ENCODE results near the gene KRTAP9-4.
"Not testable (repeated sequence)": the region's sequence is repeated elsewhere in the genome, so short reads cannot be mapped to it uniquely, and the experiment has no call there.

KRTAP9-4 gene, protein sequence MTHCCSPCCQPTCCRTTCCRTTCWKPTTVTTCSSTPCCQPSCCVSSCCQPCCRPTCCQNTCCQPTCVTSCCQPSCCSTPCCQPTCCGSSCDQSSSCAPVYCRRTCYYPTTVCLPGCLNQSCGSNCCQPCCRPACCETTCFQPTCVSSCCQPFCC

DNA sequence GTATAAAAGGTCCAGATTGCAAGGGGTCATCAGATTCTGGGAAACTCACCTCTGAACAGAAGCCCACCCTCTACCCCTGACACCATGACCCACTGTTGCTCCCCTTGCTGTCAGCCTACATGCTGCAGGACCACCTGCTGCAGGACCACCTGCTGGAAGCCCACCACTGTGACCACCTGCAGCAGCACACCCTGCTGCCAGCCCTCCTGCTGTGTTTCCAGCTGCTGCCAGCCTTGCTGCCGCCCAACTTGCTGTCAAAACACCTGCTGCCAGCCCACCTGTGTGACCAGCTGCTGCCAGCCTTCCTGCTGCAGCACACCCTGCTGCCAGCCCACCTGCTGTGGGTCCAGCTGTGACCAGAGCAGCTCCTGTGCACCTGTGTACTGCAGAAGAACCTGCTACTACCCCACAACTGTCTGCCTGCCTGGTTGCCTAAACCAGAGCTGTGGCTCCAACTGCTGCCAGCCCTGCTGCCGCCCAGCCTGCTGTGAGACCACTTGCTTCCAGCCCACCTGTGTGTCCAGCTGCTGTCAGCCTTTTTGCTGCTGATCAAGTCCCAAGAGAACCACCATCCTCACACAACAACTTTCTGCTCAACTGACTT lies at the start of gene KRTAP9-4:
Gene KRTAP9-4, plus strand, starts transcription at position 51 of the 604 bp plus-strand sequence. Its CDS starts 34 bp downstream, at position 85.
- DNase-seq (ENCODE audit: low read depth), result not testable (repeated sequence)

DNA sequence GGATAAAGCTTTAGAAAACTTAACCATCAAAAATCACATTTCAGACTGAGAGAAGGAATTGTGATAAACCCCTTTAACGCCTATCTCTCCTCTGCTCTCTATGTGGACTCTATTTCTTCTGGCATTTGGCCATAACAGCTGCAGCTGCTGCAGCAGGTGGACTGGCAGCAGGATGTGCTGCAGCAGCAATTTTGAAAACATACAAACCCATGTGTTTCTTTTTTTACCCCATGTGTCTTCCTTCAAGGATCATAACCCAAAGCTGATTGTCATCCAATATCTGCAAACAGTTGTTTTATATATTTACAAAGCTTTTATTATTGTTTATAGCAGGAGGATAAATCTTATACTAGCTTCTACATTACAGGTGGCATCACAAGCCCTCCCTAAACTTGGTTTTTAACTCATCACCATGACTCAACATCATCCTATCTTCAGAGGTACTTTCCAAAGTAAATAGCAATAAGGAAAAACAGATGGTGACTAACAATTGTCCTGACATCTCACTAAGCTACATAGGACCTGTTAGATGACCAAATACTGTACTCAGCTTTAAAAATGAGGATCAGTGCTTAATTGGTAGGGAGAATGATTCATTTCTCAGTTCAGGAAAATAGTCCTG lies 37.5 kb upstream of the KRTAP9-4 start:
- no peak for DNase-seq (ENCODE audit: low read depth)

DNA sequence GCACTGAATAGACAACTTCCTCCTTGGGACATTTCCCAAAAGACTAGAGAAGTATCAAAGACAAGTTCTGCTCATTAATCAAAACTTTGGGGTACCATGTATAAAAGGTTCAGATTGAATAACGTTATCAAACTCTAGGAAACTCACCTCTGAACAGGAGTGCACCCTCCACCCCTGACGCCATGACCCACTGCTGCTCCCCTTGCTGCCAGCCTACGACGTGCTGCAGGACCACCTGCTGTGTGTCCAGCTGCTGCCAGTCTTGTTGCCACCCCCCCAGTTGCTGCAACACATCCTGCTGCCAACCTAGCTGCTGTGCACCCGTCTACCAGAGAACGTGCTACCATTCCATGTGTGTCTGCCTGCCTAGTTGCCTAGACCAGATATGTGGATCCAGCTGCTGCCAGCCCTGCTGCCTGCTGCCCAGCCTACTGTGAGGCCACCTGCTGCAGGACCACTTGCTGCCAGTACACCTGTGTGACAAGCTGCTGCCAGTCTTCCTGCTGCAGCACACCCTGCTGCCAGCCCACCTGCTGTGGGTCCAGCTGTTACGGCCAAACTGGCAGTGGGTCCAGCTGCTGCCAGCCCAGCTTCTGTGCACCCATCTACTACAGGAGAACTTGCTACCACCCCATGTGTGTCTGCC lies 36.8 kb upstream of the KRTAP9-4 start:
- no peak for DNase-seq (ENCODE audit: low read depth)

DNA sequence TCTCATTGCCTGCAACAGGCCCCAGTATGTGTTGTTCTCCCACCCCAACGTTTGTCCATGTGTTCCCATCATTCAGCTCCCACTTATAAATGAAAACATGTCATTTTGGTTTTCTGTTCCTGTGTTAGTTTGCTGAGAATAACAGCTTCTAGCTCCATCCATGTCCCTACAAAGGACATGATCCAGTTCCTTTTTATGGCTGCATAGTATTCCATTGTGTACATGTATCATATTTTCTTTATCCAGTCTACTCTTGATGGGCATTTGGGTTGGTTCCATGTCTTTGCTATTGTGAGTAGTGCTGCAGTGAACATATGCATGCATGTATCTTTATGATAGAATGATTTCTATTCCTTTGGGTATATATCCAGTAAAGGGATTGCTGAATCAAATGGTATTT lies 33.8 kb upstream of the KRTAP9-4 start:
- DNase-seq (ENCODE audit: low read depth), result no peak

DNA sequence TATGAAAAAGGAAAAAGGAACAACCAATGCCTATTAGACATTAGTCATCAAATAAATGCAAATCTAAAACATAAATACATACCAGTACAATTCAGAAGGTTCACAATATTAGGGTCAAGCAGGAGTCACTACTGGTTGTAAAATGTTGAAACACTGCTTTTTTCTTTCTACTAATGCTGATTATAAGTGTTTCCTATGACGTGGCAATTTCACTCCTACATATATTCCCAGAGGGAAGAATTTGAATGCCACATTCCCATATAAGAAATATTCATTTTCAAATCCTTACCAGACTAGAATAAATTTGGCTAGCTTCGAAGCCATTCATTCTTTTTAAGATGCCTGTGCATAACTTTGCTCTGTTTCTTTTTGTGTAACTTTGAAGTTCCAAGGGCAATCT lies 25.7 kb upstream of the KRTAP9-4 start:
- no peak for DNase-seq (ENCODE audit: low read depth)

DNA sequence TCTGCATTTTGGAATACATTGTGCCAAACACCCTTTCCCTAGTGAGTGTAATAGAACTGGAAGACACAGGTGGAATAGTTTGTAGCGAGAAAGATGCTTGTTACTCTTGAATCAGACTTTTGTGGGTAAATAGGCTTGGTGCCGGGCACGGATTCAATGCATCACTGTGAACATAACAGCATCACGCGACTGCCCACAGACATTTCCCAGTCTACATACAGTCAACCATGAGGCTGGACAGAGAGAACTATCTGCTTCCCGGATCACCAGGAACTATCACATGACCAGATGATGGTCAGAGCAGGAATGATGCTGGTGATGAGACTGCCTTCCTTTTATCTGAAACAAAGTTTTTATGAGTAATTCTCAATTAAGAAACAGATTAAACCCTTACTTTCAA lies 23.4 kb upstream of the KRTAP9-4 start:
- no peak for DNase-seq (ENCODE audit: low read depth)

DNA sequence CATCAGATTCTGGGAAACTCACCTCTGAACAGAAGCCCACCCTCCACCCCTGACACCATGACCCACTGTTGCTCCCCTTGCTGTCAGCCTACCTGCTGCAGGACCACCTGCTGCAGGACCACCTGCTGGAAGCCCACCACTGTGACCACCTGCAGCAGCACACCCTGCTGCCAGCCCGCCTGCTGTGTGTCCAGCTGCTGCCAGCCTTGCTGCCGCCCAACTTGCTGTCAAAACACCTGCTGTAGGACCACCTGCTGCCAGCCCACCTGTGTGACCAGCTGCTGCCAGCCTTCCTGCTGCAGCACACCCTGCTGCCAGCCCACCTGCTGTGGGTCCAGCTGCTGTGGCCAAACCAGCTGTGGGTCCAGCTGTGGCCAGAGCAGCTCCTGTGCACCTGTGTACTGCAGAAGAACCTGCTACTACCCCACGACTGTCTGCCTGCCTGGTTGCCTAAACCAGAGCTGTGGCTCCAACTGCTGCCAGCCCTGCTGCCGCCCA lies 22.8 kb upstream of the KRTAP9-4 start, which contains the start of gene KRTAP9-2:
Gene KRTAP9-2, plus strand, starts transcription at position 51 of the 498 bp plus-strand sequence. Its CDS starts 7 bp downstream, at position 58.
- DNase-seq (ENCODE audit: low read depth), result not testable (repeated sequence)

DNA sequence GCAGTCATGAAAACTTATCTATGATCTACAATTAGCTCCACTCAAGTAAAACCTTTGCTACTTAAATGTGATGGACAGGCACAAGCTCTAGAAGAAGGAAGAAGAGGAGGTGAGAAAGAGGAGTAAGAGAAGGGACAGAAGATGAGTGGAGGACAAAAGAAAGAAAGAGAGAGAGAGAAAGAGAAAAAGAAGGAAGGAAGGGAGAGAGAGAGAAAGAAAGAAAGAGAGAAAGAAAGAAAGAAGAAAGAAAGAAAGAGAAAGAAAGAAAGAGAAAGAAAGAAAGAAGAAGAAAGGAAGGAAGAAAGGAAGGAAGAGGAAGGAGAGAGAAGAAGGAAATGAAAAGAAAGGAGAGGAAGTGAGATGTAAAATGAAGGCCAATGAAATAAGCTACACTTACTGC lies 19.4 kb upstream of the KRTAP9-4 start:
- no peak for DNase-seq (ENCODE audit: low read depth)

DNA sequence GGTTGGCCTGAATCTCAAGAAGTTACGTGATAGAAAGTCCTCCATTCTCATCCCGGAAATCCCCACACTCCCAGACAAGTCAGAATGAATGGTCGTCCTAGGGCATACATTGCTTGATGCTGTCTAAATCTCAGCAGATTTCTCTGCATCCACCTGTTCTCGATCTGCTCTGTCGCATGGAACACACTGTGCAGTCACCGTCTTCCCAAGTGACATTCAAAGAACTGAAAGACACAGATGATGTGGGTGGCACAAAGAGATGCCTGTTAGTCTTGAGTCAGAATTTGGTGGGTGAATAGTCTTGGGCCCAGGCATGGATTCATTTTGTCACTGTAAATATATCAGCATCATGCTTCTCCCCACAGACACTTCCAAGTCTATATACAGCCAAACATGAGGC lies 17.8 kb upstream of the KRTAP9-4 start:
- no peak for DNase-seq (ENCODE audit: low read depth)

DNA sequence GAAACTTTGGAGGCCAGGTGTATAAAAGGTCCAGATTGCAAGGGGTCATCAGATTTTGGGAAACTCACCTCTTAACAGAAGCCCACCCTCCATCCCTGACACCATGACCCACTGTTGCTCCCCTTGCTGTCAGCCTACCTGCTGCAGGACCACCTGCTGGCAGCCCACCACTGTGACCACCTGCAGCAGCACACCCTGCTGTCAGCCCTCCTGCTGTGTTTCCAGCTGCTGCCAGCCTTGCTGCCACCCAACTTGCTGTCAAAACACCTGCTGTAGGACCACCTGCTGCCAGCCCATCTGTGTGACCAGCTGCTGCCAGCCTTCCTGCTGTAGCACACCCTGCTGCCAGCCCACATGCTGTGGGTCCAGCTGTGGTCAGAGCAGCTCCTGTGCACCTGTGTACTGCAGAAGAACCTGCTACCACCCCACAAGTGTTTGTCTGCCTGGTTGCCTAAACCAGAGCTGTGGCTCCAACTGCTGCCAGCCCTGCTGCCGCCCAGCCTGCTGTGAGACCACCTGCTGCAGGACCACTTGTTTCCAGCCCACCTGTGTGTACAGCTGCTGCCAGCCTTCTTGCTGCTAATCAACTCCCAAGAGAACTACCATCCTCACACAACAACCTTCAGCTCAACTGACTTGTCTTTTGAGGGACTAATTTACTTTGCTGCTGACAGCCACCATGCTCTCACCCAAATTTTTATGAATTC lies 16.9 kb upstream of the KRTAP9-4 start, which contains the start of gene KRTAP9-3:
Gene KRTAP9-3, plus strand, starts transcription at position 51 of the 707 bp plus-strand sequence. Its CDS starts 53 bp downstream, at position 104.
- not testable (repeated sequence) for DNase-seq (ENCODE audit: low read depth)

DNA sequence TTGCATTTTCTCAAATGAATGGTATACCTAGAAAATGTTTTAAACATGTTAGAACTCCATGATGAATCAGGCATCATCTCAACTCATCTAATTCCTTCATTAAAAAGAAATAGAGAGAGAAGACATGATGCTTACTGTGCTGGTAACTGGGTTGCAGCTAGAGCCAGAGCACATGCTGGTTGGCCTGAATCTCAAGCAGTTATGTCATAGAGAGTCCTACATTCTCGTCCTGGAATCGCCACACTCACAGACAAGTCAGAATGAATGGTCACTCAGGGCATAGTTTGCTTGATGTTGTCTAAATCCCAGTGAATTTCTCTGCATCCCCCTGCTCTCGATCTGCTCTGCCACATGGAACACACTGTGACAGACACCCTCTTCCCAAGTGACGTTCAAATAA lies 12.4 kb upstream of the KRTAP9-4 start:
- DNase-seq (ENCODE audit: low read depth), result not testable (repeated sequence)

DNA sequence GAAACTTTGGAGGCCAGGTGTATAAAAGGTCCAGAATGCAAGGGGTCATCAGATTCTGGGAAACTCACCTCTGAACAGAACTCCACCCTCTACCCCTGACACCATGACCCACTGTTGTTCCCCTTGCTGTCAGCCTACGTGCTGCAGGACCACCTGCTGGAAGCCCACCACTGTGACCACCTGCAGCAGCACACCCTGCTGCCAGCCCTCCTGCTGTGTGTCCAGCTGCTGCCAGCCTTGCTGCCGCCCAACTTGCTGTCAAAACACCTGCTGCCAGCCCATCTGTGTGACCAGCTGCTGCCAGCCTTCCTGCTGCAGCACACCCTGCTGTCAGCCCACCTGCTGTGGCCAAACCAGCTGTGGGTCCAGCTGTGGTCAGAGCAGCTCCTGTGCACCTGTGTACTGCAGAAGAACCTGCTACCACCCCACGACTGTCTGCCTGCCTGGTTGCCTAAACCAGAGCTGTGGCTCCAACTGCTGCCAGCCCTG lies 11.5 kb upstream of the KRTAP9-4 start, which contains the start of gene KRTAP9-8:
Gene KRTAP9-8, plus strand, starts transcription at position 51 of the 489 bp plus-strand sequence. Its CDS starts 53 bp downstream, at position 104.
- DNase-seq (ENCODE audit: low read depth), result not testable (repeated sequence)

DNA sequence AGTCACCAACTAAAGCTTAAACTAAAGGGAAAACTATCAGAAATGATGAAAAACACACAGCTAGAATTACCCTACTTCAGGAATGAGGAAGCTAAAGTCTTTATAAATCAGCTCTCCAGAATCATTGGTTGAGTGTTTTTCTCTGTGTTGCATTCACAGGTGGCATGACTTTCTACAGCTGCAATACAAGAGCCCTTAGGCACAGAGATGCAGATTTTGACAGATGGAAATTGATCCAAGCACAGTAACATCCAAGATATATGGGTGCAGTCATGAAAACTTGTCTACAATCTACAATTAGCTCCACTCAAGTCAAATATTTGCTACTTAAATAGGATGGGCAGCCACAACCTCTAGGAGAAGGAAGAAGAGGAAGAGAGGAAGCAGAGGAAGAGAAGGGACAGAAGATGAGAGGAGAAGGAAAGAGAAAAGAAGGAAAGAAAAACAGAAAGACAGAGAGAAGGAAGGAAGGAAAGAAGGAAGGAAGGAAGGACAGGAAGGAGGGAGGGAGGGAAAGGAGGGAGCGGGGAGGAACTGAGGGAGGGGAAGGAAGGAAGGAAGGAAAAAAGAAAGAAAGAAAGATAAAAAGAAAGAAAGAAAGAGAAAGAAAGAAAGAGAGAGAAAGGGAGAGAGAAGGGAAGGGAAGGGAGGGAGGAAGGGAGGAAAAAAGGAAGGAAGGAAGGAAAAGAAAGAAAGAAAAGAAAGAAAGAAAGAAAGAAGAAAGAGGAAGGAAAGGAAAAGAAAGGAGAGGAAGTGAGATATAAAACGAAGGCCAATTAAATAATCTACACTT lies 2.3 kb upstream of the KRTAP9-4 start:
- DNase-seq (ENCODE audit: low read depth), result not testable (repeated sequence)

DNA sequence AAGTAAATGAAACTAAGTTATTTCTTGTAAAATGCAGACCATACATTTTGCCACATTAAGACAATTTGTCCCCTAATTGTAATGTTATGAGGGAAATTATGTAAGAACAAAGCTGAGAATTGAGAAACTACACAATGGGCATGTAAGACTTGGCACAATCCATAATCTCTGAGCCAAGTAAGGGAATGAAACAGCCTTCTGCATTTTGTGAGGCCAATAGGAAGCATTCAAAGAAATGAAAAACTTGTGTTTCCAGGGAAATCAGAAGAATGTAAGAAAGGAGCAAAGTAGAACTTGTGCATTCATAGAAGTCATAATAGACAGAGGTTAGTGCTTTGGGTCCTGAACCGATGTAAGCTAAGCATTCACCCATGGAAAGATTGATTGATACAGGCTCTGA lies 1.8 kb downstream of the KRTAP9-4 start:
- no peak for DNase-seq (ENCODE audit: low read depth)

DNA sequence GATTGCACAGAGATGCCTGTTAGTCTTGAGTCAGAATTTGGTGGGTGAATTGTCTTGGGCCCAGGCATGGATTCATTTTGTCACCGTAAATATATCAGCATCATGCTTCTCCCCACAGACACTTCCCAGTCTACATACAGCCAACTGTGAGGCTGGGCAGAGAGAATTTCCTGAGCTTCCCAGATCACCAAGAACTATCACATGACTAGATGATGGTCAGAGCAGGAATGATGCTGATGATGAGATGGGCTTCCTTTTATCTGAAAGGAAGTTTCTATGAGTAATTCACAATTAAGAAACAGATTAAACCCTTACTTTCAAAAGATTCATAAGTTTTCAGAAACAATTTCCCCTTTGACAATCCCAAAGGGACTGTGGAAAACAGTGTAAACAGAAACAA lies 5.4 kb downstream of the KRTAP9-4 start:
- DNase-seq (ENCODE audit: low read depth), result no peak

DNA sequence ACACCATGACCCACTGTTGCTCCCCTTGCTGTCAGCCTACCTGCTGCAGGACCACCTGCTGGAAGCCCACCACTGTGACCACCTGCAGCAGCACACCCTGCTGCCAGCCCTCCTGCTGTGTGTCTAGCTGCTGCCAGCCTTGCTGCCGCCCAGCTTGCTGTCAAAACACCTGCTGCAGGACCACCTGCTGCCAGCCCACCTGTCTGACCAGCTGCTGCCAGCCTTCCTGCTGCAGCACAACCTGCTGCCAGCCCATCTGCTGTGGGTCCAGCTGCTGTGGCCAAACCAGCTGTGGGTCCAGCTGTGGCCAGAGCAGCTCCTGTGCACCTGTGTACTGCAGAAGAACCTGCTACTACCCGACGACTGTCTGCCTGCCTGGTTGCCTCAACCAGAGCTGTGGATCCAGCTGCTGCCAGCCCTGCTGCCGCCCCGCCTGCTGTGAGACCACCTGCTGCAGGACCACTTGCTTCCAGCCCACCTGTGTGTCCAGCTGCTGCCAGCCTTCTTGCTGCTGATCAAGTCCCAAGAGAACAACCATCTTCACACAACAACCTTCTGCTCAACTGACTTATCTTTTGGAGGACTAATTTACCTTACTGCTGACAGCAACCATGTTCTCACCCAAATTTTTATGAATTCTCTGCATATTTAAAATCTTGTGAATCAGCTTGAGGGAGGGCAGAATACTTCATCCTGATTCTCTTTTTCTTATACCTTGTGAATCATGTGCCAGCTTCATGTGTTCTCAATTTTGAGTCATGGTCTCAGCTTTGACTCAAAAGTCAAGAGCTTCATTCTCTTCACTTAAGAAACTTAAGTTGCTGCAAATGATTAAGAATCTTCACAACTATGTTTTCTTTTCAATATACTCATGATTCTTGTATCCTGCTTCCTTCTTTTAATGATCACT lies 6.1 kb downstream of the KRTAP9-4 start, which contains the start of gene KRTAP9-9:
Gene KRTAP9-9, plus strand, starts transcription at position 4 of the 910 bp plus-strand sequence.
- DNase-seq (ENCODE audit: low read depth), result not testable (repeated sequence)

DNA sequence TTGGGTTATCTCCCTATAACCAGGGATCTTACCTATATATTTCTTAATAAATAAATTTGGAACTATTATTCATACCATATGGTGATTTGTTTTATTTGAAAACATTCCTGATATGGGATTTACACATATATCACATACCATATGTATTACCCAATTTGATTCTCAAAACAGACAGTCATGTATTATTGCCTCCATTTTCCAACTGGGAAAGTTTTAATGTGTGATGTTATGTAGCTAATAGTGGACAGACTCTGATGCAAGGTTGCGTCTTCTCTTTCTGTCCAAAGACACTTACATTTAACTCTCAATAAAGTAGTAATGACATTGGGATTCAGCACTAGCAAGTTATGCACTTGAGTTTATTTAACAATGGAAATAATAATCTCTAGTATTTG lies 6.8 kb downstream of the KRTAP9-4 start:
- no peak for DNase-seq (ENCODE audit: low read depth)

DNA sequence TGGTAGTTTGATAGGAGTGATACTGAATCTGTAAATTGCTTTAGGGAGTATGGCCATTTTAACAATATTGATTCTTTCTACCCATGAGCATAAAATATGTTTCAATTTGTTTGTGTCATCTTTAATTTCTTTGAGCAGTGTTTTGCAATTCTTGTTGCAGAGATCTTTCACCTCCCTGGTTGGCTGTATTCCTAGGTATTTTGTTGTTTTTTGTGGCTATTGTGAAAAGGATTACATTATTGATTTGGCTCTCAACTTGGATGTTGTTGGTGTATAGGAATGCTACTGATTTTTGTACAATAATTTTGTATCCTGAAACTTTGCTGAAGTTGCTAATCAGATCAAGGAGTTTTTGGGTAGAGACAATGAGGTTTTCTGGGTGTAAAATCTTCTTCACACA lies 8.9 kb downstream of the KRTAP9-4 start:
- DNase-seq (ENCODE audit: low read depth), result no peak

DNA sequence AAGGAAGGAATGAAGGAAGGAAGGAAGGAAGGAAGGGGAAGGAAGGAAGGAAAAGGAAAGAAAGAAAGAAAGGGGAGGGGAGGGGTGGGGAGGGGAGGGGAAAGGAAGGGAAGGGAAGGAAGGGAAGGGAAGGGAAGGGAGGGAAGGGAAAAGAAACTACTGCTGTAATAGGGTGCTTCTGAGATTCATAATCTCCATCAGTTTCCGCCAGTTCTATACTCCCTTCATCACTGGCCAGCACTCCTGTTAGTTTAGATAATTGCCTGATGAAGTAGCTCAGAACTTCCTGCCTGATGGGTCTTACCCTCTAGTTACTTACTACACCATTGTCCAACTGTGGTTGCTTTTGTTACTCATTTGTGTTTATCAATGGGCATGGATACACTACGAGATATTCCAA lies 13.7 kb downstream of the KRTAP9-4 start:
- DNase-seq (ENCODE audit: low read depth), result no peak

DNA sequence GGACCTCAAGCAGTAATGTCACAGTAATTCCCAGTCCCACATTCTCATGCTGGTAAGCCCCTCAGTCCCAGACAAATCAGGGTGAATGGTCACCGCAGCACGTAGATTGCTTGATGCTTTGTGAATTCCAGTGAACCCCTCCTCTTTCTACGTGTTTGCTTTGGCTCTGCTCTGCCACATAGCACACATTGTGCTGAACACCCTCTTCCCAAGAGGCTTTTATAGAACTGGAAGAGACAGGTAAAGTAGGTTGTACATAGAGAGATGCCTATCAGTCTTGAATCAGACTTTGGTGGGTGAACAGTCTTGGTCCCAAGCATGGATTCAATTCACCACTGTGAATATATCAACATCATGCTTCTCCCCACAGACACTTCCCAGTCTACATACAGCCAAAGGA lies 15.1 kb downstream of the KRTAP9-4 start:
- DNase-seq (ENCODE audit: low read depth), result no peak

All from CMK (cell line).